Epithelial cell of proximal tubule (primary cell): ENCODE data around the gene RAPGEF5. TPM values are rescaled to one million over a fixed set of nuclear protein-coding genes. Genes with fewer than 3 reads are reported as not detected.

ENCODE experiments used
- DNase-seq: peaks from one replicate; pipeline ENCODE4 v3.0.0-alpha.2; 2011; ENCODE audit warnings: low read depth
- H3K4me3 ChIP-seq: 2 replicates; pipeline ENCODE4 v1.5.1; 2011; ENCODE audit warnings: low read depth, mild to moderate bottlenecking, low read length
- CTCF ChIP-seq: conservative IDR thresholded peaks from 2 replicates; pipeline ENCODE4 v1.5.1; 2012; ENCODE audit warnings: low read depth, mild to moderate bottlenecking, low read length
- total RNA-seq: library from RNA; depleted of rRNA; stranded (reverse); fragments of >200 nt; gene quantifications from 2 replicates; pipeline ENCODE4 v1.2.3, GENCODE V29; 2015

Gene RAPGEF5
- total RNA-seq, 1 donor from 2014 or later: 8.3 TPM

- H3K4me3 ChIP-seq: no peak overlapping the region
- no peak for DNase-seq
- no peak for TF ChIP-seq CTCF
Observed at GRCh38 chr7:22240904-22241571, 115.9 kb downstream of the RAPGEF5 start.

- no peak for DNase-seq
- H3K4me3 ChIP-seq: no peak overlapping the region
- TF ChIP-seq CTCF: no peak
Observed at GRCh38 chr7:22238354-22239311, 118.3 kb downstream of the RAPGEF5 start.

DNA sequence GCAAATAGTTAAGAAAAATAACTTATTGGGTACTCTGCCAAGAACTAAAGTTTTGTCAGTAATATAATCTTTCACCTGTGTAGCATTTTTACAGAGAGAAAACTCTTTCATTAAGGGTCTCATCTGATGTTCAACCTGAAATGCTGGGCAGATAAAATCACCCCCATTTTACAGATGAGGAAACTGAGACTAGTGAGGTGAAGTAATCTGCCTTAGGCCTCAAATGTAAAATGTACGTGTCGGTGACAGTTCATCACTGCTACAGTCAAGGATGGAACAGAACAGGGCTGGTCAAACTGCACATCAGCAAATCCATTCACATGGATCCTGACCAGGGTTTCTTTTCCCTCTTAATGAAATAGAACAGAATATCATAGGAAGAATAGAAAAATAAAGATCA is 121.8 kb downstream of the RAPGEF5 start:
- no peak overlapping the region for H3K4me3 ChIP-seq
- DNase-seq: no peak
- no peak for TF ChIP-seq CTCF

GRCh38 chr7:22234227-22234626 is 122.7 kb downstream of the RAPGEF5 start:
- no peak overlapping the region for H3K4me3 ChIP-seq
- no peak for DNase-seq
- TF ChIP-seq CTCF: no peak

DNA sequence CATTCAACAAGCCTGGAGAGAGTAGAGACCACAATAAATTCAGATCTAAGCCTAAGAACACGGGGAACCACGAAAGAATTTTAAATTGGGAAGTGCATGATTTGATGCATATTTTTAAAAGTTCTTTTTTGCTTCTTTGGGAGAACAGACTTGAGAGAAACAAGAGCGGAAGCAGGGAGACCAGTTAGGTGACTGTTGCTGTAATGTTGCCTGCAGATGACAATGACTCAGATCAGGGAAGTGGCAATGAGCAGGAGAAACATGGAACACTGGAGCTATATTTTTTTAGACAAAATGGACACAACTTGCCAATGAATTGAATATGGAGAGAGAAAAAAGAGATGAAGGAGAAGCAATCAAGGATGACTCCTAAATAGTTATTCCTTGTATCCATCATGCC is 125.1 kb downstream of the RAPGEF5 start:
- no peak overlapping the region for H3K4me3 ChIP-seq
- TF ChIP-seq CTCF: no peak
- no peak for DNase-seq

- no peak for DNase-seq
- H3K4me3 ChIP-seq: no peak overlapping the region
- no peak for TF ChIP-seq CTCF
Observed at GRCh38 chr7:22231141-22231540, 125.8 kb downstream of the RAPGEF5 start.
